Endometrial microvascular endothelial cells (primary cell): ENCODE data around the gene THOC5. TPM values are rescaled to one million over a fixed set of nuclear protein-coding genes. Genes with fewer than 3 reads are reported as not detected.
"Not testable (repeated sequence)": the region's sequence is repeated elsewhere in the genome, so short reads cannot be mapped to it uniquely, and the experiment has no call there.

Experiments
- in situ Hi-C: cut with HindIII; loops from 2 replicates; pipeline ENCODE4 v1.10.0; 2017; ENCODE audit warnings: low sequenced_read_pairs, low pct_unique_long_range_greater_than_20kb; ENCODE audit errors: inconsistent ontology term
- total RNA-seq: library from RNA; depleted of rRNA; stranded (reverse); fragments of >200 nt; gene quantifications from one replicate; pipeline ENCODE4 v1.2.3, GENCODE V29; 2015; ENCODE audit errors: inconsistent ontology term

THOC5 gene
- total RNA-seq, 1 donor from 2014 or later: 47.7 TPM

DNA sequence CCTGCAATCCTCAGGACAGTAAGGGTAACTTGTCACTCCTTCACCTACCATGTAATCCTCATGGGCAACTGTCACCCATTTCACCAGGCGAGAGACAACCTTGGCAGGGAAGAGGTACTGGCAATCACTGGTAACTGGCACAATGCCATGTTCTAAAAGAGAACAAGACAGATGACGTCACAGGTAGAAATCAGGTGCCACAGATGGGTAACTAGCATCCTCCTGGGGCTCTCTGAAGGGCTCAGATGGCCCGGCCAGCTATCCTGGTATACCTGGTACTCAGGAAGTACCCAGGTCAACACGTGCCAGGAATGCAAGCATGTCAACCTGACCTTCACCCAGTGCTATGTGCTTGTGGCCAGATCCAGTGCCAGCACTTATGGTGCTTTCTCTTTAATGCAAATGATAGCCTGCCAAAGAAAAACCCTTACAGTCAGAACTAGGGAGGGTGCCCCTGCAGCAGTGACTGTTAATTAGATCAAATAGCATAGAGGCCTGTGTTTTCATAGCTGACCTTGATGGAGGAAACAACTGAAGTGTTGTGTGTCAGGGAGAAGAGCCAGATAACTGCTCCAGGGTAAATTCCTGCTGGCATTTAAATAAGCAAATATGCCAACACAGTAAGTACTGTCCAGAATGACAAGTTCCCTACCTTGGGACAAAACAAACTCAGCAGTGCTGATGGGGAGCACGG lies 36.2 kb downstream of the THOC5 start:
- in situ Hi-C loops: no loop called here

DNA sequence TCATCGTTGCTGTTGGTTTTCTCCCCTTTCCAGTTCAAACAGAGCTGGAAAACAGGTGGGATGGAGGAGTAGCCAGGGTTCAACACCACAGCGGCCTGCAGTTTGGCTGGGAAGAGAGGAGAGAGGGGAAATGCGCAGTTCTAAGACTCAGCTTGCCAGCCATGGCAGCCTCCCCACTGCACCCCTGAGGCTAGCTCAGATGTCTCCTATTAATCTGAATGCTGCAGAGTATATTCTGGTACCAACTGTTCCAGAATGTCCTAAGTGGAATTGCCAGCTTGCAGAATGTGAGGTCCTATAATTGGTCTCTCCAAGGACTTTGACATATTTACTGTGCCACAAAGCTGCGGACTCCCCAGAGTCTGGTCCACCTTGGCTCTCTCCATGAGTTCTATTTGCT lies 41.5 kb downstream of the THOC5 start:
- in situ Hi-C loops: no loop called here

DNA sequence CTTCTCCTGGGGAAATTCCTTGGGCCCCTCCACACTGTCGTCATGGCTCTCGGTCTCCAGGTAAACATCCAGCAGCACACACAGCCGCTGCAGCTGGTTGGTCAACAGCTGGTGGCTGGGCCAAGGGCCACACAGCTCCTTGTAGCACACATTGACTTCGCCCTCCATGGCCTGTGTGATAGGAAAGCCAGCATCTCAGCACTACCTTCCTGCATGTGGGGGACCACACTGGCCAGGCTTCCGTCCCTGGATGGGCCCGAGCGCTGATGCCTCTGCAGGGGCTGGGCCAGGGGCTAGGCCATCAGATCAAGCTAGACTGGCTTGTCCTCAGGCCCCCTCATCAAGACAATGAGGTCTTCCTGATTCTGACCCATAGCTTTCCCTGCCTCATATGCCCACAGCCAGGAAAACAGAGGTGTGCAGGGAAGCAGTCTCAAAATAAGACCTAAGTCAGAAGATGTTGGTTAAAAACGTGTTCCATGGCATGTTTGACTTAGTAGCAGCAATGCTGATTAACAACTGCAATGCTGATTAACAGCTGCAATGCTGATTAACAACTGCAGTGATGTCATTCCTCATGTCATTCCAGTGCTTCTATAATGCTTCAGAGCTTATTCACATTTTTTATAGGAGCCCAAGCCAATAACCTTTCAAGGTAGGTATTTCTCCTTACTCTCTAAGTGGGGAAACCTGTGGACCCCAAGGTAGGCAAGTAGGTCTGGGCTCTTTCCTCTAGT lies 42.3 kb downstream of the THOC5 start:
- in situ Hi-C loops: no loop called here

DNA sequence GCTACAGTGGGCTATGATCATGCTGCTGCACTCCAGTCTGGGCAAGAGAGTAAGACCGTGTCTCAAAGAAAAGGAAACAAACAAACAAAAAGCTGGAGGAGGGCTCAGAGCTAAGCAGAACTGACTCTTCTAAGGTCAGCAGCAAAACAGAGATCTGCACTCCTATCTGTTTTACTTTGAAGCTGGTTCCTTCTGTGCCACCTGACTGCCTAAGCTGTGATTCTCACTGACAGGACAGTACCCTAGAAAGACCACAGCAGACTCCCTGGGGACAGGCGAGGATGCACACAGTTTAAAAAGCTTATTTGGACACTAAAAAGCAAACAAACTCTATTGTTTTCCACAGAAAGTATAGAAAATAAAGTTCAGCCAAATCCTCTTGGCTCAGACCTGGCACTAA lies 43.0 kb downstream of the THOC5 start:
- in situ Hi-C loops: no loop called here

DNA sequence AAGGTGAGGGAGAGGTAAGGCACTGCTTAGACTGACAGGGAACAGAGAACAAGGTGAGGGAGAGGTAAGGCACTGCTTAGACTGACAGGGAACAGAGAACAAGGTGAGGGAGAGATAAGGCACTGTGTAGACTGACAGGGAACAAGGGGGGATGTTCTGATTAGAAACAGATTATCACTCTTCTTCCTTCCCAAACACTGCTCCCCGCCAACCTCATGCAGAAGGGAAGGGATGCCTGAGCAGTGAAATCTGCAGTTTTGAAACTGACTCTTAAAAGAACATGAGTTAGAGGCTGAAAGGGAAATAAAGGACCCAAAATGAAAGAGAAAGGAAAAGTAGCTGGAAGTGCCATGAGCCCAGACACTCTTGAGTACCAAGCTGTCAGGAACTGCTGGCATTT lies 43.7 kb downstream of the THOC5 start:
- in situ Hi-C loops: no loop called here

DNA sequence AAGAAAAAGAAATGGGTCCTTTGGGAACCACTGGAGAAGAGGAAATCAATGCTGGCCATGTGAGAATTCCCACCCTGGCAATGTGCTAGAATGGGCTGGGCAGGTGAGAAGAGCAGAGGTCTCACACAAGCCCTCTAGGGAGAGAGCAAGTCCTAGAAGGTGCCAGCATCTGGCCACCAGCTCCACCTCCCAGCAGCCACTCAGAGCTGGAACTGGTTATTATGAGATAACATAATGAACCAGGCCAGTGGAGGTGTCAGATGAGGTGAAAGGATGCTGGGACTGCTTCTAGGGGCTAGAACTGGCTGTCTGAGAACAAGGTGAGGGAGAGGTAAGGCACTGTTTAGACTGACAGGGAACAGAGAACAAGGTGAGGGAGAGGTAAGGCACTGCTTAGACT lies 44.3 kb downstream of the THOC5 start:
- in situ Hi-C loops: no loop called here

DNA sequence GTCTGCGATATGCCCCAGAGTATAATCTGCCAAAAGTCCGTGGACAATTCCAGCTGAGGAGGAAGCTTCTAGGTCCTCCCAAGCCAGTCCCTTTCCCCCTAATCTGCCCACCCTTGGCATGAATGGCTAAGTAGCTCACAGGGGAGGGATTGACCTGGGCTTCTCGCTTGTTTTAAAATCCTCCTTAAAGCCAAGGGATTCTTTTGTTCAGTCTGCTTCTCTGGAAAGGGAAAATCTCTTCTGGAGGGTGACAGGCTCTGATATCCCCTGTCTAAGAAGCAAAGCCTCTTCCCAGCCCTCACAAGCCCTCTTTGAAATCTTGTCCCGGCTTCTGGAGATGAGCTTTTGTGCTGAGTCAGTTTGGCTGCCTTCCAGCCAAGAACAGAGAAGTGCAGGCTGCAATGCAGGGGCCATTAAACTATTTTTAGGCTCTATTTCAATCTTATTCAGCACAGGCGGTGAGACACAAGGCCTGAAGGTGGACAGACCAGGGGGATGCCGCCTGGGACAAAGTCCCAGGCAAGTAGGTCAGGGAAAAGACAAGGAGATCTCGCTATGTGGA lies 49.7 kb downstream of the THOC5 start:
- in situ Hi-C loops: no loop called here

DNA sequence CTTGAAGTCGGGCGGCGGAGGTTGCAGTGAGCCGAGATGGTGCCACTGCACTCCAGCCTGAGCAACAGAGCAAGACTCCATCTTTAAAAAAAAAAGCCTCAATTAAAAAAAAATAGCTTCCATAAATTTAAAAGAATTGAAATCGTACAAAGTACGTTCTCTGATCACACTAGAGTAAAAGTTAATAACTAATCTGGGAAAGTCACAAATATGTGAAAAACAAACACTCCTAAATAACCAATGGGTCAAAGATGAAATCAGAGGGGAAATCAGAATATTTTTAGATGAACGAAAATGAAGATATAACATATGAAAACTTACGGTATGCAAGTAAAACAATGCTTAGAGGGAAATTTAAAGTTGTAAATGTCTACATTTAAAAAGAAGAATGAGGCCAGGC lies 53.7 kb downstream of the THOC5 start:
- in situ Hi-C loops: no loop called here

DNA sequence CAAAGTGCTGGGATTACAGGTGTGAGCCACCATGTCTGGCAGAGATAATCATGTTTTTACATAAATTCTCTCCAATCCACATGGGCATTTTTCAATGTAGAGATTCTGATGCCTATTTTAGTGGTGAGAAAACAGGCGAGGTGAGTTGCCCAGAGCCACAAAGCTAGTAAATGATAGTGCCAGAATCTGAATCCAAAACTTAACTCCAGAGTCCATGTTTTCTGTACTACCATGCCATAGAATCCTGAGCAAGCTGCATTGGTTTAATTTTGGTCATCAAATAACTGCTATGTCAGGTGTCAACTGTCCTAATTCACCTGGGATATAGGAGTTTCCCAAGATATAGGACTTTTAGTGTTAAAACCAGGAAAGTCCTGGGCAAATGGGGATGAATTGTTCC lies 59.9 kb downstream of the THOC5 start:
- in situ Hi-C loops: no loop called here

DNA sequence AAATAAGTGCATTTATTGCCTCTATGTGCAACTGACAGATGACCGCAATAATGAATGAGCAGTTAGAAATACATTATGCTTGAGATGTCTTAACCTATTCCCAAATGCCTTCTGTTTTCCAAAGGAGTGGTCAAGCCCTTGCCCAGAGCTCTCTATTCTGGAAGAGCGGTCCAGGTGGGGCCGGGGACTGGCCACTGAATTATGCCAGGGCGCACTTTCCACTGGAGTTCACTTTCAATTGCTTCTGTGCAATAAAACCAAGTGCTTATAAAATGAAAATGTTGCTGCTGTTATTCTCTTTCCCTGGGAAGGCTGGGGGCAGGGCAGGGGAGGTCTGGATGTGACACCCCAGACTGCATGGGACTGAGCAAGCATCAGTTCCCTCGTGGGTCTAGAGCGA lies 62.5 kb downstream of the THOC5 start:
- in situ Hi-C loops: no loop called here

DNA sequence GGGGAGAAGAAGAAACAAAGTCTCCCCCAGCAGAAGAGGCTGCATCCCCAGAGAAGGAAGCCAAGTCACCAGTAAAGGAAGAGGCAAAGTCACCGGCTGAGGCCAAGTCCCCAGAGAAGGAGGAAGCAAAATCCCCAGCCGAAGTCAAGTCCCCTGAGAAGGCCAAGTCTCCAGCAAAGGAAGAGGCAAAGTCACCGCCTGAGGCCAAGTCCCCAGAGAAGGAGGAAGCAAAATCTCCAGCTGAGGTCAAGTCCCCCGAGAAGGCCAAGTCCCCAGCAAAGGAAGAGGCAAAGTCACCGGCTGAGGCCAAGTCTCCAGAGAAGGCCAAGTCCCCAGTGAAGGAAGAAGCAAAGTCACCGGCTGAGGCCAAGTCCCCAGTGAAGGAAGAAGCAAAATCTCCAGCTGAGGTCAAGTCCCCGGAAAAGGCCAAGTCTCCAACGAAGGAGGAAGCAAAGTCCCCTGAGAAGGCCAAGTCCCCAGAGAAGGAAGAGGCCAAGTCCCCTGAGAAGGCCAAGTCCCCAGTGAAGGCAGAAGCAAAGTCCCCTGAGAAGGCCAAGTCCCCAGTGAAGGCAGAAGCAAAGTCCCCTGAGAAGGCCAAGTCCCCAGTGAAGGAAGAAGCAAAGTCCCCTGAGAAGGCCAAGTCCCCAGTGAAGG lies 64.3 kb downstream of the THOC5 start:
- in situ Hi-C loops: not testable (repeated sequence)

DNA sequence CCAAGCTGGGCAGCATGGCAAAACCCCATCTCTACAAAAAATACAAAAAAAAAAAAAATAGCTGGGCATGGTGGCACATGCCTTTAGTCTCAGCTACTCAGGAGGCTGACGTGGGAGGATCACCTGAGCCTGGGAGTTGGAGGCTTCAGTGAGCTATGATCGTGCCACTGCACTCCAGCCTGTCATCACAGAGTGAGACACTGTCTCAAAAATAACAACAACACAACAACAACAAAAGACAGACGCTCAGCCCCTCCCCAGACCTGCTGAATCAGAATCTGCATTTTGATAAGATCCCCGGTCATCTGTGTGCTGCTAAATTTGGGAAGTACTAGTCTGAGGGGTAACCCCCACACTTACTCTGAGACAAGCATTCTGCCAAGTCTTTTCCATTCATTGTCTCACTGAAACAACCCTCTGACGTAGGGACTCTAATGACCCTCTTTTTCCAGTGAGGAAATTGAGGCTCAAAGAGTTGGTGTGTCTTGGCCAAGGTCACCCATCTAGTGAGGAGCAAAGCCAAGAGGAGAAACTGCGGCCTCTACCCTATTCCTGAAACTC lies 66.1 kb downstream of the THOC5 start:
- in situ Hi-C loops: no loop called here

DNA sequence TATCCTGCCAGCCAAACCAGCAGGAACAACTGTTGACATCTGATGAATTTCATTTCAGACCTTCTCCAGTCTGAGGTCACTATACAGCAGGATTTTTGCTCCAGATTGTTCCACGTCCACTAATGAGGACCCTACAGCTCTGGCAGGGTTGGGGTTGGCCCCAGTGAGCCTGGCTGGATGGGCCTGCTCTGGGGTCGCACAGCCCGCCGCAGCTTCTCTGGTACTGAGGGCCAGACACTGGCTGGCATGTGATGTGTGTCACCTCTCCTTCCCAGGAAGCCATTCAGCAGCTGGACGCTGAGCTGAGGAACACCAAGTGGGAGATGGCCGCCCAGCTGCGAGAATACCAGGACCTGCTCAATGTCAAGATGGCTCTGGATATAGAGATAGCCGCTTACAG lies 68.1 kb downstream of the THOC5 start:
- in situ Hi-C loops: no loop called here

DNA sequence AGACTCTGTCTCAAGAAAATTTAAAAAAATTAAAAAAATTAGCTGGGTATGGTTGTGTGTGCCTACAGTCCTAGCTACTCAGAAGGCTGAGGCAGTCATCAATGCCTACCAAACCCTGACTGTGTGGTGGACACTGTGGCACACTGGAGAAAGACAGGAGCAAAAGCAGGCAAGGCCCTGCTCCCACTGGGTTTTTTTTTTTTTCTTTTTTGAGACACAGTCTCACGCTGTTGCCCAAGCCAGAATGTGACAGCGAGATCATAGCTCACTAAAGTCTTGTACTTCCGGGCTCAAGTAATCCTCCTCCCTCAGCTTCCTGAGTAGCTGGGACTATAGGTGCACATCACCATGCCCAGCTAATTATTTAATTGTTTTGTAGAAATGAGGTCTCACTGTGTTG lies 68.9 kb downstream of the THOC5 start:
- in situ Hi-C loops: no loop called here

DNA sequence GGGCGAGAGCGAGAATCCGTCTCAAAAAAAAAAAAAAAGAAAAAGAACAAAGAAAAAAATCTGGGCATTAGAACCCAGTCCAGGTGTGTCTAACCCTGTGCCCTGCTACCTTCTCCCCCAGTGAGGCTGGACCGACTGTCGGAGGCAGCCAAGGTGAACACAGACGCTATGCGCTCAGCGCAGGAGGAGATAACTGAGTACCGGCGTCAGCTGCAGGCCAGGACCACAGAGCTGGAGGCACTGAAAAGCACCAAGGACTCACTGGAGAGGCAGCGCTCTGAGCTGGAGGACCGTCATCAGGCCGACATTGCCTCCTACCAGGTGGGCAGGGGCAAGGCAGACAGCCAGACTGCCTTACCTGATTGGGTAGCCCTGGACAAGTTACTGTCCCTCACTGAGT lies 70.3 kb downstream of the THOC5 start:
- in situ Hi-C loops: no loop called here

DNA sequence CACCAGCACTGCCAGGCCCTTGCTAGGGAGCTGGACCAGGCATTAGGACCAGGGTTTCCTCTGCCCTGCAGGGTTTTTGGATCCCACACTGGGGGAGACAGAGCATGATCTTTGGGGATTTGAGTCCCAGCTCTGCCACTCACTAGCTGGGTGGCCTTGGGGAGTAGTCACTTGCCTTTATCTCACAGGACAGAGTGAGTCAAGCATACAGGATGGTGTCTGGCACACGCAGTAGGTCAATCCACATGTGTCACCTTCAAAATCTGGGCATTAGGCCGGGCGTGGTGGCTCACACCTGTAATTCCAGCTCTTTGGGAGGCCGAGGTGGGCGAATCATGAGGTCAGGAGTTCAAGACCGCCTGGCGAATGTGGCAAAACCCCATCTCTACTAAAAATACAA lies 70.8 kb downstream of the THOC5 start:
- in situ Hi-C loops: no loop called here

DNA sequence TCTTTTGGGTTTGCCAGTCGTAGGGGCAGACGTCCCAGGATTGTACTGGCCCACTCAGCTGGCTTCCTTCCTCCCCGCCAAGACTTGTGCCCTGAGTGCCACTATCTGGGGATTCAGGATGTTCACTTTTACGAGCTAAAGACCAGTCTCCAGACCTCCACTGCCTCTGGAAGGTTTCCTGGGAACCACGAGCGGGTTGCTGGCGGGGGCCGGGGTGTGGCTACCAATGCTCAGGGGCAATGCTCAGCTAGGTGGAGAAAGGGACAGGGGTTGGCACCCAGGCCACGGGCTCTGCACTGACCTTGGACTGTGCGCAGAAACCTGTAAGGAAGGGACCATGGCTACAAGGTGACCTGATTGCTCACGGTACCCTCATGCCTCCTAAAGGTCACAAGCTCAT lies 71.3 kb downstream of the THOC5 start:
- in situ Hi-C loops: no loop called here

DNA sequence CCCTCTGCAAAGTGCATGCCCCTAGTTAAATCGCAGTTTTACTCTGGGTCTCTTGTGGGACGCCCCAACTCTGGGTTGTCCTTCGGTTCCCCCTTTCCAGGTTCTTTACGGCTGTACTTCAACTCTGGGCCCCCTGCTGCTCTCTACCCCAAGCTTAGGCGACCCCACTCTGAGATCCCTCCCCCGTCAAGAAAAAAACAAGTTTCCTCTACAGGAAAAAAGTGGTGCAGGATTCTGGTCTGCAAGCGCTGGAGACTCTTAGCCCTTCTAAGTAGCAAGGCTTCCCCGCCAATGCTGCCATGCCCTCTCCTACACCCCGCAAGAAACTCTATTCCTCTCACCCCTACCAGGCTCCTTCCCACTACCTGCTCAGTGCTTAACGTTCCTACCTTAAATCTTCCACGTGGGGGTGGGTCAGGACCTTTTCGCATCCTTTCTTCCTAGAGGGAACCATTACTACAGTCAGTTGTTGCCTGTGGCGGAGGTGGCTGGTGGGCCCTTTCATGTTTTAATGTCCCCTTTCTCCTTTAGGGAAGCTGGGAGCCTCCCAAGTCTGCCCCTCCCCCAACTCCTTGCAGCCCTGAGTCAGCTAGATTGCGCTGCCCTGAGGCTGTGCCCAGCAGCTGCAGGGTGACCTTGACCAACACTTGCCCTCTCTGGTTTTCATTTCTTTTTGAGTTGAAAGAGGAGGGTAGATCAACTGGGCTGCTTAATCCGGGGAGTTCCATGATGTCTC lies 72.1 kb downstream of the THOC5 start:
- in situ Hi-C loops: no loop called here
